ENCODE data around the gene CLEC4F.
A peak's percentile ranks its signal among the peaks of the same experiment; 100 is the strongest.

CLEC4F gene, protein sequence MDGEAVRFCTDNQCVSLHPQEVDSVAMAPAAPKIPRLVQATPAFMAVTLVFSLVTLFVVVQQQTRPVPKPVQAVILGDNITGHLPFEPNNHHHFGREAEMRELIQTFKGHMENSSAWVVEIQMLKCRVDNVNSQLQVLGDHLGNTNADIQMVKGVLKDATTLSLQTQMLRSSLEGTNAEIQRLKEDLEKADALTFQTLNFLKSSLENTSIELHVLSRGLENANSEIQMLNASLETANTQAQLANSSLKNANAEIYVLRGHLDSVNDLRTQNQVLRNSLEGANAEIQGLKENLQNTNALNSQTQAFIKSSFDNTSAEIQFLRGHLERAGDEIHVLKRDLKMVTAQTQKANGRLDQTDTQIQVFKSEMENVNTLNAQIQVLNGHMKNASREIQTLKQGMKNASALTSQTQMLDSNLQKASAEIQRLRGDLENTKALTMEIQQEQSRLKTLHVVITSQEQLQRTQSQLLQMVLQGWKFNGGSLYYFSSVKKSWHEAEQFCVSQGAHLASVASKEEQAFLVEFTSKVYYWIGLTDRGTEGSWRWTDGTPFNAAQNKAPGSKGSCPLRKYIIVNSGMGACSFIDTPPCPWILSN

DNA sequence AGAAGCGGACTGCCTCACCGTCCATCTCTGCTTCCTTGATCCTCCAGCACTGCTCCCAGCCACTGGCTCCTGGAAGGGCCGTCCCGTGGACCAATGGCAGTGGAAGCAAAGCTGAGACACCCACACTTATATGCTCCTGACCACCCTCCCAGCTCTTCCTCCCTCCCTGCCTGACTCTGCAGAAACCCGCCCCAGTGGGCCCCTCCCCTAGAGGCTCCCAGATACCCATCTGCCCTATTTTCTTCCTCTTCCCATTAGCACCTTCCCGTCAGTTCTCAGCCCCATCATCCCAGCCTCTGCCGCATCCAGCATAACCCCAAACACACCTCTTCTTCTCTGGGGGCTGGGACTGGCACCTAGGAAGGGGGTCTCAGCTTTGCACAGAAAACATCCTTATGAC, at the start of gene CLEC4F:
CLEC4F (minus strand) TSS at position 101 of the 400 bp plus-strand sequence; CDS start at position 25, 76 bp downstream.
- DNase-seq: no peak

DNA sequence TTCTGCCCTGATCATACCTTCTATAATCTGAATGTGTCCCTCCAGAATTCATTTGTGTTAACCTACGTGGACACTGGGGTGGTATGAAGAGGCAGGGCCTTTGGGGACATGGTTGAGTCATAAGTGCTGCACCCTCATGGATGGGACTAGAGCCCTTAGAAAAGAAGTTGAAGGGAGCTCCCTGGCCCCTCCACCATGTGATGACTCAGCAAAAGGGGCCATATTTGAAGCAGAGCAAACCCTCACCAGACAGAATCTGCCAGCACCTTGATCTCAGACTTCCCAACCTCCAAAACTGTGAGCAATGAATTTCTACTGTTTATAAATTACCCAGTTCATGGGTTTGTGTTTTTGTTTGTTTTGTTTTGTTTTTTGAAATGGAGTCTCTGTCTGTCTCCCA, 48.6 kb upstream of the CLEC4F start:
- no peak for DNase-seq

DNA sequence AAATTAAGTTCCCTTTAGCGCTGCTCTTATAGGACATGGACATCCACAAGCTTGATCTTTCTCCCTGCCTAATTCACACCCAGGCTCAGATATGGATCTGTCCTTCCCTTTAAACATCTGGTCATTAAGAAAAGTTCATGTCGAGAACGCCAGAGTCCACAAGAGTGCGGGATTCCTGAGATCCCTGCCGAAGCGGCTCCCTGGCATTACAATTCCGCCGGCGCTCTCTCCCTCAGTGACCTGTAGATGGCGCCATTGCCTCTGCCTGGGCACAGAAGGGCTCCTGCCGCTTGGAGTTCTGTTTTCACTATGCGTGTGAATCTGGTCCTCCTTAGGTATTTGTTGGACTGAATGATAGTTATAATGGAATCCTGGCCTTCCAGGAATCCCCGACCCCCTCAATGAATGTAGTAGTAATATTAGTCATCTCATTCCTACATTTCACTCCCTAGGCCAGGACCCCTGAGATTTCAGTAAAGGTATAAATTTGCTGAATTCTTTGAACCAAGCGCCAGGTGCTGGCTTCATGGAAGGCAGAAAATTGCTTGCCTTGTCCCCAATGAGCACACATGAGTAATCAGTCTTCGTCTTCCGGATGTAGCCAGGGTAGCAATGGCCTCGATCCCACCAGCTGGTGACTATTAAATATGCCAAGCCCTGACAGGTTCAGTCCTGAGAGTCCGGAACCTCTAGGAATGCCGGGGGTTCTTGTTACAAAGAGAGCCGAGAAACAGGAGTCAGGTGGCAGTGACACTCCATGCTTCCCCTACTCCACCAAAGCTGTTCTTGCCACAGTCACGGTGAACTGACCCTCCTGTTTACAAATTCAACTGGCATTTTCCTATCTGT, 41.6 kb upstream of the CLEC4F start:
- DNase-seq: peak; percentile 71

DNA sequence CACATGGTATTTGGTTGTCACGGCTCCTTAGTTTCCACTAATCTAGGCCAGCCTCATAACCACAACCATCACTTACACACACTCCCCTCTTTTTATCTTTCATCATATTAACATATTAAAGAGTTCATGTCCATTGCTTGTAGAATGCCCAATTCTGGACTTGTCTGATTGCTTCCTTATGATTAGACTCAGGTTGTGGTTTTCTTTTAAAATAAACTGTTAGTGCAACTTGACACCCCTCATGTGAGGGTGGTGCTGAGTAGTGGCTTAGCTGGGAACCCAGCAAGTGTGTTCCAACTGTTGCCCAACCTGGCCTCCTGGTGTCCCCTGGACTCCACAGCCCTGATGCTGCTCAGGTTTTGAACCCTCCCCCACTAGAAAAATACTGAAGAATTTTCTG, 35.3 kb upstream of the CLEC4F start:
- no peak for DNase-seq

DNA sequence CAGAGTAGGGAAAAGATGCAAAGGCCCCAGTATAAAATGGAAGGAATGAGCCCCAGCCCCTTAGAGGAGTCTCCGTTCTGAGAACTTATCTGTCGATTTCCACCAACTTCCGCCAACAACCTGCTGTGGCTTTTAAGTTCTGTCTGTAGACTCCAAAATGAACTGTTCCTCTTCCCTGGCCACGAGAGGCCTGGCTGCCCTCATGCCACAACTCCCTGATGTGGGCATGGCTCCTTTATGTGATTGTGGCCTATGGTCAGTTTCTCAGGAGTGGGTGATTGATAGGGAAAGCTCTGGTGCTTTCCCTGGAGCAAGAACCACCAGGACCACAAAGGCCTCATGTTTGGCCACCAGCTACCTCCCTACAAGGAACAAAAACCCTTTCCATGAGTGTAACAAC, 34.0 kb upstream of the CLEC4F start:
- DNase-seq: no peak

DNA sequence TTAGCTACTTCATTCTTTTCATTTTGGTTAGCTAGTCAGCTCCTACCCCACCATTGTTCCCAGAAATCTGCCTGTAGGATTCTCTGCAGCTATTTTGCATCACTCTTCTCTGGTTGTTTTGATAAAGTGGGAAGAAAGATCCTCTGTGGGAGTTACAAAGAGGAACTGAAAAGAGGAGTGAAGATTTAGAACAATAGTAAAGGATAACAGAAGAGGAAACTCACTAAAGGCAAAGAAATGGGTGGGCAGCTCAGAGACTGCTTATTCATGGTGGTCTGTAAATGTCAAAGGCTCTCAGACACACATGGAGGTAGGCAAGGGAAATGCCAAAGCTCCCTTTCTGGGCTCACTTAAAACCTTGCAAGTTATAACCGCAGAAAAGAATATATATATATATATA, 32.4 kb upstream of the CLEC4F start:
- DNase-seq: no peak

DNA sequence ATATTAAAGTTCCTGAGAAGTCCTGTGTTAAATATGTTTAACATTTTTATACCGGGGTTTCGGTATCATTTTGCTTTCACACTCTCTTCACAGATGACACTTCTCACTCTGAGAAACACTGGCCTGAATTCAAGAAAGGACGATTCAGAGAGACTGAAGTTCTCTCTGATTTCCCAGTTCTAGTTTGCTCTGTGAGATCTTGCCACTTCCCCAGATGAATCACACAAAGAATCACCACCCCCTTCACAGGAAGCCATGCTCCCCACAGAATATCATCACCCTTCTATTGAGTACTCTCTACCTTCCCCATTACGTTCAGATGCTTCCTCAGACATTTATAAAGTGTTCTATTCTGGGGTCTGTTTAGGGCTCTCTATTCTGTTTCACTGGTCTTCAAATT, 31.3 kb upstream of the CLEC4F start:
- no peak for DNase-seq

DNA sequence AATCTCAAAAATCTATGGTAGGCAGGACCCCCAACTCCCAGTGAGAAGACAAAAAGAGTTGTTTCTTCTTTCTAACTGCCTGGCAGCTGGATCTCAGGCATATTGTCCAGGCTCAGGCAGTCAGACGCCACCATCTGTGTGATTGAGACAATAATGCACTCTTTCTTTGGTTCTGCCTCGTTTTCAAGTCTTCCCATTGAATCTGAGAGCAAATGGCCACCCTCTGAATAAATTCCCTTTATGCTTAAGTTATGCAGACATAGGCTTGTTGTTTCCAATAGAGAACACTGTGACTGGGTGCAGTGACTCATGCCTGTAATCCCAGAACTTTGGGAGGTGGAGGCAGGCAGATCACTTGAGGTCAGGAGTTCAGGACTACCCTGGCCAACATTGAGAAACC, 30.5 kb upstream of the CLEC4F start:
- DNase-seq: no peak

DNA sequence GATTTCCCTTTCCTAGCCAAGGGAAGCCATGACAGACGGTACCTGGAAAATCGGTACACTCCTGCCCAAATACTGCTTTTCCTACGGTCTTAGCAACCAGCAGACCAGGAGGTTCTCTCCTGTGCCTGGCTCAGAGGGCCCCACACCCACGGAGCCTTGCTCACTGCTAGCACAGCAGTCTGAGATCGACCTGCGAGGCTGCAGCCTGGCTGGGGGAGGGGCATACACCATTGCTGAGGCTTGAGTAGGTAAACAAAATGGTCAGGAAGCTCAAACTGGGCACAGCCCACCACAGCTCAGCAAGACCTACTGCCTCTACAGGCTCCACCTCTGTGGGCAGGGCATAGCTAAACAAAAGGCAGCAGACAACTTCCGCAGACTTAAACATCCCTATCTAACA, 22.0 kb upstream of the CLEC4F start:
- DNase-seq: no peak

DNA sequence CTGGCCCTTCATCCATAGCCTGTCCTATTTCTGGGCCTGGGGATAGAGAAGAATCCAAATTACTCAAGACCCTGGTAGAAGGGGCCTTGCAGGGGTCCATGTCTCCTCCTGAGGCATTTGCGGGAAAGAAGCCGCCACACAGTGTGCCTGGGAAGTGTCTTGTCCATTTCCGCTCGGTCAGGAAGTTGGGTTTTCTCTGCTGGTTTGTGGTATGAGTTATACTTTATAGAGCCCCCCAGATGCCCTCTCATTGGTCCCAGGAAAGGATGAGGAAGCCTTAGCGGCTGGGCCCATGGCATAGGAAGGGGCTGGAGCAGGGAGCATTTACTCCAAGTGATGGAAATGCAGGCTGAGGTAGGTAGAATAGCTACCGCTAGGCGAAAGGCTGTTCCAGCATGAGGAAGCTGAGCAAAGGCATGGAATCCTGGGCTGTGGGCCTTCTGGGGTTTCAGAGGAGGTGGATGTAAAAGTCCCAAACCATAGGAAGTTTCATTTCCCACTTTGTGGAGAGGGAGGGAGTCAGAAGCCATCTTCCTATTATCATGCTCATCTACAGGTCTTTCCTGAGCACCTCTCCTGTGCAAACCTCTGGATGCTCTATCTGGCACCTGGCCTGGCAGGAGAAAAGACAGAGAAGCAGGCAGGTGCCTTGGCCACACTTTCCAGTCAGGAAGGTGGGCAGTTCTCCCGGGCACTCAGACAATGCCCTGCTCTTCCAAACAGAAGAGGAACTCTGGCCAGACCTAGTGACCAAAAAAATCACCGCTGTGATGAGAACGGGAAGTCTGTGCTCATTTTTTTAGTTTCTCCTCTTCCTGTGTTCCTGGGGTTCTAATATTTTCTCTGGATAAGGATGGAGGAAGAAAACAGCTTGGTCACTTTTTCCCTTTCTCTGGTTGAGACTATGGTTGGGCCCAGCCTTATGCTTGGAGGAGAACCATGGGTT, 17.9 kb upstream of the CLEC4F start:
- DNase-seq: no peak

DNA sequence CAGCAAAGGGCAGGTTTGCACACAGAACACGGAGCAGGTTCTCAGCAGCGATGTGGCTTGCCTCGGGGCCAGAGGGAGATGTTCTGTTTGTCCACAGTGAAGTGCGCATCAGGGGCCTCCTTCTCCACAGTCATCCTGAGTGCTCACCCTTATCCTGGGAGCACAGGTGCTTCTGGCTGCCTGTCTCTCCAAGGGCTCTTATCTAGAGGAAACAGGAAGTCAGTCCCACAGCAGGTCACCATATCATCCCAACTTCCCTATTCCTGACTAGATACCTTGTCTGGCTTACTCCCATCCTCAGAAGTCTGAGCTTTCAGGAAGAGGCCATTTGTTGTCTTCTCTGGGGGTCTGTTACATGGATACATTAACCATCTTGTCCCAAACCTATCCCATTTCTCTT, 15.2 kb upstream of the CLEC4F start, which contains the start of gene CD207:
CD207 (minus strand) TSS at position 174 of the 400 bp plus-strand sequence; CDS start at position 134, 40 bp downstream.
- DNase-seq: no peak

DNA sequence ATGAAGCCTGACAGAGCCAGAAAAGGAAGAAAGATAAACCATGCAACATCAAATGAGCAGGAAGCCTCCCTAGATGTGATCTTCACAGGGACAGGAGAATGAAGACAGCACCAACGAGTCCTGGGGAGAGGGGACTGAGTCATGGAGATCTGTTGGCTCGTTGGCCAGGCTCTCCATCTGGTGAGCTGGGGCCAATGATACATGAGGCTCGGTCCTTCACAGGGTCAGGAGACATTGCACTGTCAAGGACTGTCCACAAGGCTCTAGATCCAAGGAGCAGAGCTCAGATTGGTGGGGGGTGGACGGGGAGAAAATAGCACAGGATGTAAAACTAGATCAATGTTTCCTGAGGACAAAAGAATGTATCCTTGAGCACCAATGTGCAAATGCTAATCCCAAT, 14.5 kb upstream of the CLEC4F start:
- DNase-seq: no peak

DNA sequence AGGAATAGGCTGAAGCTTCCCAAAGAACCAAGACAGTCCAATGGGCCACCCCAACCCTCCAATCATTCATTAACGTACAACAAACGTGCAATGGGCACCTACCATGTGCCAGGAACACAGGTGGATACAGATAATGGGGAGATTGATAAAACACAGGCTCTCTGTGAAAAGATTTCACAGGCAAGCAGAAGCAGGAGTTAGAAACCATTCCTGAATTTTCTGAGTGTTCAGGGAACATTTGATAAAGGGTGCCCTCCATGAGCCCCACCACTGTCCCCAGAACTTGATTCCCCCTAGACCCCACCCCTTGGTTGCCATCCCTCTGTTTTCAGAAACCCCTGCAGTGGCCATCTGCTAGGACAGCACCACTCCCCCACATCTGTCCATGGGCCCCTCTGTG, 13.7 kb upstream of the CLEC4F start:
- no peak for DNase-seq

DNA sequence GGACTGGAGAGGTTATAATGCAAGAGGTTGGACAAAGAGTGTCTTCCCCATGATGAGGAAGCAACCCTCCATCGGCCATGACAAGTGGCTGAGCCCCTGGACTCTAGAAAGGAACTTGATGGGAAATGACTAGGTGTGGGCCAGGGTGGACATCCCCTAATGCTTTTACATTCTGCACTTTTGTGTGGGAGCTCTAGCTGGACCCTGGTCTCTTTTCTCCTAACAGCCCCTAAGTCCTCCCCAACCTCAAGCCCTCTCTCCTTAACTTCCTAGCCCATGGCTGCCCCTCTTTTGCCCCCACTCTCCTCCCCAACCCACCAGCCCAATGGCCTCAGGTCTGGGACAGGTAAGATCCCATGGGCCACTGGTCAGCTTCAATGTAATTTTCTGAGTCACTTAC, 12.8 kb upstream of the CLEC4F start:
- DNase-seq: no peak

DNA sequence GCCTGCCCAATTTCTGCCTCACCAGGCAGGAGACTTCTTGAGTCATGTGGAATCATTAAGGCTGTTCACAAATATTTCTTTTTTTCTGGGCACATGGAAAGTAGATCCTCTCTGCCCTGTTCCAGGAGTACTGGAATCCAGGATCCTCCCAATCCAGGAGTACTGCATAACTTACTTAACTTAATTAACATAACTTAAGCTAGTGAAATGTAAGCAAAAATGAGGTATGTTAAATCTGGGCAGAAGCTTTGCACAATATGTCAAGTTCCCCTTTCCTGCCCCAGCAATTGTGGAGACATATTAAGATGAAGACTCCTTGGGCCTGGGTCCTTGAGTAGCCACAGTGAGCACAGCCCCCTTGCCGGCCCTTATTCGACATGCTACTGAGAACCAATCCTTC, 12.0 kb upstream of the CLEC4F start:
- DNase-seq: no peak

DNA sequence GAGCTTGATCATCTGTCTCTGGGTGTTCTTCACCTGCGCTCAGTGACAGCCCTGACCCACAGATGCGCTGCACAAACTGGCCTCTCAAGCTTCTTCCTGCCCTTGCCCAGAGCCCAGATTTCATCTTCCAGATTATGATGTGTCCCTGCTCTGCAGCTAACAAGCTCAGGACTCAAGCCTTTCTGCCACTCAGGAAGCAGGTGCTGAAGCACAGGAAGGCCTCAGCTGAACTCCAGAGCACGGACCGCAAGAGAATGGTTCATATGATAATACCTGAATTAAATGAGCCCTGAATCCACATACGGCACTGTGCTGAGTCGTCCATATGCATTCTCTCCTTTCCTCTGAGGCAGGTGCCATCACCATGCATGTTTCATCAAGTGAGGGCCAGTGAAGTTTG, 11.5 kb upstream of the CLEC4F start:
- no peak for DNase-seq

DNA sequence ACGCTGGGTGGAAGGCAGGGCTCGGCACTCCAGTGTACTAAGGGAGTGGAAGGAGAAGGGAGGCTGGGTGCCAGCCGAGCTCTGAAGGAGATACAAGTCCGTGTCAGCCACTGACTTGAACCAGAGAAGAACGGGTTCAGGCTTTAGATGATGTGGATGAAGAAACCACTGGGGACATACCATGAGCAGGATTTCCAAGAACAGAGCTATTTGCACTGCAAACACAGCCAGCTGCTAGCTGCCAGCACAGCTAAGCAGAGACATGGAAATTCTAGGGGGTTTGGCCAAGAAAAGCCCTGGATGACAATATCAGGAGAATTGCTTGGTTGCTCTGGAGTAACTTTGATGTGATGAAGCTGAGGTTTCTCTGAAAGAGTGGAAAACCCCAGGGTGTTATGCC, 10.0 kb upstream of the CLEC4F start:
- no peak for DNase-seq

DNA sequence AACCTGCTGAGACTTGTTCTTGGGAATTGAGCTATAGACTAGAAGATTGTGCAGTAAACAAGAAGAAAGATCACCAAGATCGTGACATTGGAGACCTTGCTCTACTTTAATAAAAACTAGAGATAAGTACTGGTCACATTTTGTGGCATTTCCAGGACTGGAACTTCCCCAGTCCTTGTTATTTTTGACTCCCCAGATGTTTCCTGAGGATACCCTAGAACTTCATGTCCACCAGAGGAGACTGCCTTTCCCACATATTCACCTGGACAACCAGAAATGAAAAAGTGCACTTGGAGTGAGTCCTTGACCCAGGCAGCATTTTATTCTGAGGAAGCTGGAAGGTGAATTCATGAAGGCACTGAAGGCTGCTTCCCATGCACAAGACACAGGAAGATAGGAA, 9.5 kb upstream of the CLEC4F start:
- no peak for DNase-seq

DNA sequence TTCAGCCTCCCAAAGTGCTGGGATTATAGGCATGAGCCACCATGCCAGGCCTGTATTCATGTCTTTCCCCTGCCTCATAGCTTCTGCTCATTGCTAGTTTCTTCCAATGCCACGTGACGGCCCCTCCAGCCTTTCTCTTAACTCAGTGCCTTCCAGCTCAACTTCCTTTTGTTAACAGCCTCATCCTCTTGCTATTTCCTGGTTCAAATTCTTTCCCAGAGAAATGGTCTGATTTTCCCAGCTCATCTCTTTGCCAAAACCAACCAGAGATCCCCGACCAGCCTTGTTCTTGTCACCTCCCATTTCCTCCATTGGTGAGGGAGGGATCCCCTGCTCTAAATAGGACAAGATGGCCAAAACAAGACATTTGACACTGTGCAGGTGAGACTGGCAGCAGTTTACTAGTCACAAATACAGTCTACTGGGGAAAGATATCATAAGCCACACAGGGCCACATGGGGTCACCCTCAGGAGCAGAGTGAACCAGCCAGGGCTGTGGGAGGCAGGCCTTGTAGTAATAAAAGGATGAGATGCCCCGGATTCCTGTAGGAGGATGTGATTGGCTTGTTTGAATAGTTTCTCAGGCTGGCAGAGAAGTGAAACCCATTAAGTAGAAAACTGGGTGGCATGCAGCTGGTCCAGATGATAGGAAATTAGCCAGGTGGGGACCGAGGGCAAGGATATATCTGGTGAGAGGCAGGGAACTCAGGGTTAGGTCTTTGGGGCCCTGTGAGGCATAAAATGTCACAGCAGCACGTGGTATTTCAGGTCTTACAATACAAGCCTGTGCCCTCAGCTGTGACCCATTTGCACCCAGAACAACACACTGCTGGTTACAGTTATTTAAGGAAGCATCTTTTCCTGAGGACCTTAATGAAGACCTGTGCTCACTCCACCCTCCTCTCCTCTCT, 8.8 kb upstream of the CLEC4F start:
- DNase-seq: no peak

DNA sequence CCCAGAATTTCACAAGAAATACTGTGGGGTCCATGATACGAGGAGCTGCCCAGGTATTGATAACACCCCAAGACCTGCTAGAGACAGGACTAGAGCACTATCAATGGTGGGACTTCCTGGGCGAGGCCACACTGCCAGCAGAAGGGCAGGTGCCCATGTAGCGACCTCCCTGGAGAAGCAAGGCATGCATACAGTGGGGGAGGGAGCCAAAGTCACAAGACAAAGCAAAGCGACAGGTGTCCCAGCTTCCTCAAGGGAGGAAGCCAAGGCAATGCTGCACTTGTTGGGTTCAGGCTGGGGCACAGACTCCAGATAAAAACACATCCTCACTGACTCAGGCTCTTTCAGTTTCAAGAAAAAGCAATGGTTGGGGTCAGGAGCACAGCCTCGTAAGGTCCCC, 7.7 kb upstream of the CLEC4F start:
- no peak for DNase-seq

DNA sequence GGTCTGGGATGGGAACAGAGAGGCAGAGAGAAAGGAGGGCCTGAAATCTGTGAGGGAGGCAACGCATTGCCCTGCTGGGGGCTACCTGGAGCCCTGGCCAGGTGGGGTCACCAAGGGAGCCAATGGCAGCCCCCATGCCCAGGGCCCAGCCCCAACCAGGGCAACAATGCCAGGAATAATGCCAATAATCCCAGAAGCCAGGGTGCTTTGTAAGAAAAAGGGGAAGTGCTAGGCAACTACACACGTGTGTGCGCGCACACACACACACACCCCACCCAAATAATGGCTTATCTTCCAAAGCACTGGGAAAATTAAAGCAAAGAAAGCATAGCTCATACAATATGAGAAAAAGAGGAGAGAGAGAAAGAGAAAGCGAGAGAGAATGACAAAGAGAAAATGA, 7.0 kb upstream of the CLEC4F start:
- no peak for DNase-seq
